Activated naive CD8-positive, alpha-beta T cell treated with anti-CD3 and anti-CD28 coated beads, Interleukin-2, amount 50 U/mL, for 24 hours (primary cell): ENCODE results near the gene SV2C.
A peak's percentile ranks its signal among the peaks of the same experiment; 100 is the strongest.

Experiments used
- ATAC-seq: fragments of 150-1000 bp; cut with Tn5 transposase; one replicate; pipeline ENCODE4 v1.10.0; 2021
- DNase-seq: peaks from one replicate; pipeline ENCODE4 v3.0.0; 2021
- H3K27ac Mint-ChIP-seq: one replicate; pipeline ENCODE4 v1.8.0; 2021; ENCODE audit warnings: mild to moderate bottlenecking, mixed read lengths
- H3K27me3 Mint-ChIP-seq: one replicate; pipeline ENCODE4 v1.8.0; 2021; ENCODE audit warnings: mixed read lengths
- H3K36me3 Mint-ChIP-seq: one replicate; pipeline ENCODE4 v1.8.0; 2021; ENCODE audit warnings: low read depth, mixed read lengths
- H3K4me1 Mint-ChIP-seq: one replicate; pipeline ENCODE4 v1.8.0; 2021; ENCODE audit warnings: mixed read lengths
- H3K4me3 Mint-ChIP-seq: one replicate; pipeline ENCODE4 v1.8.0; 2021; ENCODE audit warnings: mild to moderate bottlenecking, moderate library complexity, mixed read lengths
- H3K9me3 Mint-ChIP-seq: one replicate; pipeline ENCODE4 v1.8.0; 2021; ENCODE audit warnings: mixed read lengths

Gene SV2C

DNA sequence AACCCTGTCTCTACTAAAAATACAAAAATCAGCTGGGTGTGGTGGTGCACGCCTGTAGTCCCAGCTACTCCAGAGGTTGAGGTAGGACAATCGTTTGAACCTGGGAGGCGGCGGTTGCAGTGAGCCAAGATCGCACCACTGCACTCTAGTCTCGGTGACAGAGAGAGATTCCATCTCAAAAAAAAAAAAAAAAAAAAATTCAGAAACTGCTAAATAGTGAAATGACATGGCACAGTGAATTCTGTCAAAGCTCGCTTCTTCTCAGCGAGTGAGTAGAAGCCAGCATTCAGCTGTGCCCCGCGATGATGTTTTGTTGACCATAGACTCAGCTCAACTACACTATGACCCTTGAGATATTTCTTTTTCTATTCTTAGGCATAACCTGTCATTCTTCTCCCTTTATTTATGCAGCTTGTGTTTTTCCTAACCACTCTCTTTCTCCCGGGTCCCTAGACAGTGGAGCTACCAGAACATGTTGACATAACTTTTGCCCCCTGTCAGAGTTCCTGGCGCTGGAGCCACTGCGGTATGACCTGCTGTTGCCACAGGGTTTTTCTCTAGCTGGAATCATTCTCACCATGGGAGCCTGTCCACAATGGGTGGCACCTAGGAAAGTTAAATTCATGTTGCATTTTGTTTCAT, 306.5 kb downstream of the SV2C start:
- no peak overlapping the region for H3K27ac Mint-ChIP-seq
- ATAC-seq: no peak
- H3K4me3 Mint-ChIP-seq: no peak overlapping the region
- H3K36me3 Mint-ChIP-seq: no peaks in the 10 kb centered on the region
- no peaks in the 10 kb centered on the region for H3K9me3 Mint-ChIP-seq
- H3K27me3 Mint-ChIP-seq: no peaks in the 10 kb centered on the region
- no peak for DNase-seq
- H3K4me1 Mint-ChIP-seq: peaks cover 59% of the 10 kb centered on the region

DNA sequence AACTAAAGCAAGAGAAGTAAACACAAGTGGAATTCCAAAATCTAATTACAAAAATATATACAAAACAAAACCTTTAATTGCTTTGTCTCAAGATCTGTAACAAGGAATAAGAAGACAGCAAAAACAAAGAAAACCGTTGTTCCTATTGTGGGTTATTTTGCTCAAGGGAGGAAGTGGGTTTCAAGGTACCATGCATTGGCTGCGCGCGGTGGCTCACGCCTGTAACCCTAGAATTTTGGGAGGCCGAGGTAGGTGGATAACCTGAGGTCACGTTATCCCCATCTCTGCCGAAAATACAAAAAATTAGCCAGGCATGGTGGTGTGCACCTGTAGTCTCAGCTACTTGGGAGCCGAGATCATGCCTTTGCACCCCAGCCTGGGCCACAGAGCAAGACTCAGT, 307.8 kb downstream of the SV2C start:
- no peaks in the 10 kb centered on the region for H3K27me3 Mint-ChIP-seq
- H3K4me1 Mint-ChIP-seq: peaks cover 48% of the 10 kb centered on the region
- no peaks in the 10 kb centered on the region for H3K9me3 Mint-ChIP-seq
- ATAC-seq (no peak), DNase-seq (no peak)
- H3K4me3 Mint-ChIP-seq: peak overlapping the region; percentile 18
- H3K27ac Mint-ChIP-seq: no peak overlapping the region
- no peaks in the 10 kb centered on the region for H3K36me3 Mint-ChIP-seq

DNA sequence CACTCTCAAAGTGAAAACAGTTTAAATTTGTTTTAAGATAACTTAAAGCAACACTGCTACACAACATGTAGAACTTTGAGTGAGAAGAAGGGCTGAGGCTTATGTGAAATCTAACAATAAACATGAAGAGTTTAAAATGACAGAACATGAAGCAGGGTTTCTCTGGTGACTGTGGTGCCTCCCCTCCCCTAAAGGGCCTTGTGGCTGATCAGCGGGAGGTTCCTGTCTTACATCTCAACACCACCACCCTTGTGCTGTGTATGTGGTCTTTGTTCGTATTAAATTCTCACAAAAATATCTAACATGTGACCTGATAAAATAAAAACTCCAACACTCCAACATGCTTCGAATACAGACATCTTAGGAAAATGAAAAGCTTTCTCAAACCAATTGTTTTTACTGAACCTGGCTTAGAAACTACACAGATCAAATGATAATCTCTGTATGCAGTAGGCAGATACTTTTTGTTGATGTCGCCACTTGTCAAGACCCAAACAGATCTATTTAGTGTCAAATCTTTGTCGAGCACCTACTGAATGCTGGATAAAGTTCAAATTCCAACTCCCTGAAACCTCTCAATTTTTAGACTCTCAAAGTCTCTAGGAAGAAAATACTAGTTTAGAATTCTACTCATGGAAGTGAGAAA, 310.0 kb downstream of the SV2C start:
- peaks cover 47% of the 10 kb centered on the region for H3K4me1 Mint-ChIP-seq
- ATAC-seq (peak; percentile 46), DNase-seq (no peak)
- no peaks in the 10 kb centered on the region for H3K36me3 Mint-ChIP-seq
- no peak overlapping the region for H3K4me3 Mint-ChIP-seq
- H3K27ac Mint-ChIP-seq: peak overlapping the region; percentile 29
- no peaks in the 10 kb centered on the region for H3K9me3 Mint-ChIP-seq
- no peaks in the 10 kb centered on the region for H3K27me3 Mint-ChIP-seq

DNA sequence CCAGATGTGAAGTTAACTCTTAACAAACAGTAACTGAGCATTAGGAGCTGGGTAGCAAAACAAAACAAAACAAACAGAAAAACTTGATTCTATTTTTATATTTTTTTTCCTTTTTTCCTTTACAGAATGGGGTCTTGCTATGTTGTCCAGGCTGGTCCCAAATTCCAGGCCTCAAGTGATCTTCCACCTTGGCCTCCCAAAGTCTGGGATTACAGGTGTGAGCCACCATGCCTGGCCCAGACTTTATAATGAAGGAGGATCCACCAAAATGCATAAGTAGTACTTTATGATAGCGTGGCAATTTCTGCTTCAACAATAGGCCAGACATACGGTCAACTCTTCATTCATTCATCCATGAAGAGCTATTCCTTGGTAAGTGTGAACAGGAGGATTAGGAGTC, 314.0 kb downstream of the SV2C start:
- Mint-ChIP-seq H3K27ac (no peak overlapping the region), H3K4me3 (no peak overlapping the region), H3K27me3 (no peaks in the 10 kb centered on the region), H3K4me1 (peaks cover 38% of the 10 kb centered on the region), H3K36me3 (no peaks in the 10 kb centered on the region), H3K9me3 (no peaks in the 10 kb centered on the region)
- DNase-seq (no peak), ATAC-seq (no peak)

DNA sequence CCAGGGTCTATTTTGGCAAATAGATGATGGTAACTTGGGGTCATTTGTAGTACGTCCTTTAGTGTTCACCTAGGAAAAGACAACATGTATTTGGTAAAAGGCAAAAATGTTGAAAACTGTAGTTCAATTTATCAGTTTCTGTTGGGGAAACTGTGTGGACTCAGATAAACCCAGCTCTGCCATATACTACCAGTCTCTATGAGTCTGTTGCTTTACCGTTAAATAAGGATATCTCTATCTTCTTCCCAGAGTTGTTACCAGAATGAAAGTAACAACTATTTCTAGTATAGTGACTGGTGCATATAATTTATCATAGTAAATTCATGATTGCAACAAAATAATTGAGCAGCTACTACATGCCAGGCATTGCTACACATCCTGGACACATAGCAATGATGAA, 316.1 kb downstream of the SV2C start:
- Mint-ChIP-seq H3K4me1 (peaks cover 30% of the 10 kb centered on the region), H3K4me3 (no peak overlapping the region), H3K9me3 (no peaks in the 10 kb centered on the region), H3K36me3 (no peaks in the 10 kb centered on the region), H3K27ac (no peak overlapping the region), H3K27me3 (no peaks in the 10 kb centered on the region)
- DNase-seq (no peak), ATAC-seq (no peak)

DNA sequence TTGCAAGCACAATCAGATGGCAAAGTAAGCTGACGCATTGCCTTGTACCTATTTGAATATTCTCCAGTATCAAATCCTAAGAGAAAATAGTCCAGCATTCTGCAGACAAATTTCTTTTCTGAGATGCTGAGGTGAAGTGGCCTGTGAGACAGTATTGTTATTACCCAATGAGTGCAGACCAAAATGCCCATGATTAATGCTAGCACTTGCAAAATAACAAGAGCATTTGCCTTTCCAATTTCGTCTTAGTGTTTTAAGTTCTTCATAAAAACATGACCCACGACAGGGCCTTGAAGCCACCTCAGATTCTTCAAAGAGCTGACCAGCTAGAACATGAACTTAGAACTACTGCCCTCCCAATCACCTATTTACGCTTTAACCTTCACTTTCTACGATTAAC, 317.3 kb downstream of the SV2C start:
- H3K27ac Mint-ChIP-seq: no peak overlapping the region
- ATAC-seq: no peak
- no peaks in the 10 kb centered on the region for H3K27me3 Mint-ChIP-seq
- no peak for DNase-seq
- no peak overlapping the region for H3K4me3 Mint-ChIP-seq
- H3K4me1 Mint-ChIP-seq: peaks cover 38% of the 10 kb centered on the region
- H3K9me3 Mint-ChIP-seq: no peaks in the 10 kb centered on the region
- no peaks in the 10 kb centered on the region for H3K36me3 Mint-ChIP-seq

DNA sequence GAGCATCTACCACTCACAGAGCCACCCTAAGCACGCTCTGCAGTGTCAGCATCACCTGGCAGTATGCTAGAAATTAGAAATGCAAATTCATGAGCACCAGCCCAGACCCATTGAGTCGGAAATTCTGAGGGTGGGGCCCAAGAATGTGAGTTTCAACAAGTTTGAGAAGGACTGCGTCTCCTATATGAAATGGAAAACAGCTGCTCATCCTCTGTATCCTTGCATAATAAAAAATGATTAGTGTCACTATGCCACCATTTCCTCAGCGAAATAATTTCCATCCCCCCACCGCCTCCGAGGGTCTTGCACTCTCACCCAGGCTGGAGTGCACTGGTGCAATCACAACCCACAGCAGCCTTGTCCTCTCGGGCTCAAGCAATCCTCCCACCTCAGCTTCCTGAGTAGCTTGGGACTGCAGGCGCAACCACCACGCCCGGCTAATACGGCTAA, 318.6 kb downstream of the SV2C start:
- peak; percentile 29 for DNase-seq
- Mint-ChIP-seq H3K9me3 (no peaks in the 10 kb centered on the region), H3K27me3 (no peaks in the 10 kb centered on the region), H3K36me3 (no peaks in the 10 kb centered on the region), H3K4me3 (peak overlapping the region; percentile 93), H3K4me1 (peaks cover 52% of the 10 kb centered on the region), H3K27ac (peak overlapping the region; percentile 99)
- peak; percentile 10 for ATAC-seq

DNA sequence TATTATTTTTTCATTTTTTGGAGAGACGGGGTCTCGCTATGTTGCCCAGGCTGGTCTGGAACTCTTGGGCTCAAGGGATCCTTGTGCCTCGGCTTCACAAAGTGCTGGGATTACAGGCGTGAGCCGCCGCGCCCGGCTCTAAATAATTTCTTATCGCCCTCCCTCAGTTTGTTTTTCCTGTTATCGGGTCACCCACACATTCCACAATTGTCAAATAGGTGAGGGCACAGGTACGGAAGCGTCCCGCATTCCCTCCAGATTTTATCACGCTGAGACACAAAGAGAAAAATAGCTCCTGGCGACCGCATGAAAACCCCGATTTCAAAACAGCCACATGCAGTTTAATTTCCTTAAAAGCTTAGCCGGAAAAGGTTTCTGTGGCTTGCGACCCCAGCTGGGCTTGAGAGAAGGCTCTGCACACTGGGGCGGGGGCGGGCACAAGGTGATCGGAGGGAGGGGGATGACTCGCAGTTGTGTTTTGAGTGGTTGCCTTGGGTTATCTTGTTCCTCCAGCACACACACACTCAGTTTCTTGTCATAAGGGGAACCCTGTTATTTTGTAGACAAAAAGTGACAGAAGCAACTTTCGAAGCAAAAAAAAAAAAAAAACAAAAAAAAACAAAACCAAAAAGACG, 319.2 kb downstream of the SV2C start:
- Mint-ChIP-seq H3K27ac (peak overlapping the region; percentile 99), H3K4me1 (peaks cover 57% of the 10 kb centered on the region), H3K36me3 (no peaks in the 10 kb centered on the region), H3K27me3 (no peaks in the 10 kb centered on the region), H3K4me3 (peak overlapping the region; percentile 93), H3K9me3 (no peaks in the 10 kb centered on the region)
- ATAC-seq (peak; percentile 53), DNase-seq (peak; percentile 81)

DNA sequence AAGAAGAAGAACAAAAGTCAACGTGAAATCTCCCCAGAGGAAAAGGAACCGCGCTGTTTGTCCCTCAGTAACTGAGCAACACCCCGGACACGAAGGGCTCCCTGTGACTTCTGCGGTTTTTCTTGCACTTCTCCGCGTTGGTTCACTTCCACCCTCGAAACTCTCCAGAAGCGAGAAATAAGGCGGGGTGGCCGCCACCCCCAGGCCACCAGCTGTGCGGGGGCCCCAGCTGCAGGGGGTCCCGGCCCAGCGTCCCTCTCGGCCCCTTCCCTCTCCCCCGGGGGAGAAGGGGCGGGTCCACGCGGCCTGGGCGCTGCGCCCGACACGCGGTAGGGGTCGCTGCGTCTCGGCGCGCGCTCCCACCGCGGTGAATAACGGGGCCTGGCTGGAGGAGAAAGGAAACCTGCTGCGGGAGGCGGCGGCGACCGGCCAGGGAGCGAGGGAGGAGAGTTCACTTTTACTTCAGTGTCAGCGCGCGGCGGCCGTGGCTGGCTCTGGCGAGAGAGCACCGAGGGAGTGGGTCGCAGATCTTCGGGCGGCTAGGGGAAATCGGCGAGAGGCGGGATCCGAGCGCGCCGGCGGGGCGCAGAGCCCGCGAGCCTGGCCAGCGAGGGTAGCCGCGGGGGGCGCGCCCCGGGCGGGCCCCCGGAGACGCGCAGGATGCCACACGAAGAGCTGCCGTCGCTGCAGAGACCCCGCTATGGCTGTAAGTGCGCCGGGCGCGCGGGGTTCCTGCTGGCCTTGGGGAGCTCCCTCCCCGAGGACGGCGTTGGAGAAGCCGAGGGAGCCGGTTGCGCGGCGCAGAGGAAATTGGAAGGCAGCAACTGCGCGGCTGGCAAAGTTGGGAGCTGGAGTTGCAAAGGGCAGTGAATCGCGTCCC, 319.9 kb downstream of the SV2C start, which contains the start of gene IQGAP2:
IQGAP2 (plus strand) TSS at position 400 of the 880 bp plus-strand sequence; CDS start at position 661, 261 bp downstream.
- Mint-ChIP-seq H3K36me3 (no peaks in the 10 kb centered on the region), H3K27me3 (no peaks in the 10 kb centered on the region), H3K27ac (peak within 1 kb of the TSS; percentile 99), H3K4me3 (peak within 1 kb of the TSS; percentile 93), H3K9me3 (no peaks in the 10 kb centered on the region), H3K4me1 (peaks cover 63% of the 10 kb centered on the region)
- ATAC-seq: peak; percentile 63
- DNase-seq: peak; percentile 83
